ENCODE measurements around the gene POMC. TPM values are rescaled to one million over a fixed set of nuclear protein-coding genes. Genes with fewer than 3 reads are reported as not detected.

The POMC gene
- total and polyA plus RNA-seq, 2 of the 8 experiments (the other 6 are each of a cell fraction or from before 2014, with no cell fraction given) = 1.7 to 4.7 TPM

DNA sequence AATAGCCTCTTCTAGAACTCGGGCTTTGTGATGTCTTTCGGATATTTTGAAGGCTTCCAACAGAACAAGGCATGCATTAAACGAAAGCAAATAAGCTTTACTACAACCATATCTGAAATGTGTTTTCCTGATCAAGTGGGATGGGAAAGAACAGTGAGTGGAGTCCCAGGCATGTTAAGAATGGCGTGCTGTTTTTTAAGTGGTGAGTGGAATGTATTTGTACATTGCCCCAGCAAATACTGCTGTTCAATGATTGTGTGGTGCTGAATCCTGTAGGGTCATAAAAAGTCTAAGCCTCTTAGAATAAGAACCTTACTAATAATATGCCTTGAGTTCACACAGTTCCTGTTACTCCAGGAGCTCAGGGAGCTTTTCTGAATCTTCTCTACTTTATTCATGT lies 52.5 kb downstream of the POMC start:
- Histone ChIP-seq H2BK20ac (ENCODE audit: low read length) (no peak overlapping the region), H2AK5ac (ENCODE audit: low read depth, low read length) (no peak overlapping the region), H3K9me3 (ENCODE audit: insufficient read depth in 2 of 2, low read depth in 1 of 2, low read length in 1 of 2) (no peaks in the 10 kb centered on the region), H4K91ac (replicated peaks; ENCODE audit: insufficient read length, low read length) (no peak overlapping the region), H2BK5ac (ENCODE audit: low read depth, low read length) (no peak overlapping the region), H3K4ac (replicated peaks; ENCODE audit: insufficient read length, low read depth, low read length) (no peak overlapping the region), H3K4me3 (ENCODE audit: extremely low read depth in 1 of 4, insufficient read depth in 2 of 4, low read depth in 3 of 4, low read length in 4 of 4) (no peak overlapping the region), H3K18ac (ENCODE audit: extremely low read depth, low read length) (no peak overlapping the region), H2BK12ac (ENCODE audit: low read depth, low read length) (no peak overlapping the region), H2AFZ (ENCODE audit: low read length) (no peak overlapping the region), H3K14ac (ENCODE audit: insufficient read length) (no peak overlapping the region), H3K23ac (ENCODE audit: insufficient read length) (no peak overlapping the region), H3K27ac (ENCODE audit: low read depth, low read length) (no peak overlapping the region), H2BK120ac (replicated peaks; ENCODE audit: low read depth, low read length) (no peak overlapping the region), H3K9ac (replicated peaks in 1 of 4; ENCODE audit: extremely low read depth in 1 of 4, low read depth in 3 of 4, low read length in 3 of 4) (no peak overlapping the region), H2BK15ac (ENCODE audit: low read length) (no peak overlapping the region), H3K27me3 (replicated peaks in 1 of 4; ENCODE audit: control insufficient read depth in 3 of 4, extremely low read depth in 1 of 4, insufficient read depth in 3 of 4, low read length in 3 of 4) (no peaks in the 10 kb centered on the region), H3K4me1 (replicated peaks in 1 of 4; ENCODE audit: control insufficient read depth in 3 of 4, insufficient read depth in 4 of 4, low read length in 3 of 4) (no peaks in the 10 kb centered on the region; a peak in 2 of 7 replicates), H3K79me1 (ENCODE audit: low read depth, low read length) (no peaks in the 10 kb centered on the region), H3K79me2 (ENCODE audit: control insufficient read depth in 1 of 2, insufficient read depth in 2 of 2, low read length in 2 of 2) (no peaks in the 10 kb centered on the region), H4K5ac (ENCODE audit: insufficient read length, low read depth, low read length) (no peak overlapping the region), H4K20me1 (replicated peaks in 1 of 2; ENCODE audit: control insufficient read depth in 1 of 2, insufficient read depth in 2 of 2, low read length in 2 of 2) (no peaks in the 10 kb centered on the region), H3K36me3 (ENCODE audit: control insufficient read depth in 2 of 4, insufficient read depth in 4 of 4, low read length in 3 of 4) (no peaks in the 10 kb centered on the region), H3K4me2 (ENCODE audit: insufficient read depth in 1 of 2, low read depth in 2 of 2, low read length in 2 of 2) (no peak overlapping the region), H4K8ac (ENCODE audit: extremely low read depth, insufficient read depth, low read length) (no peak overlapping the region), H3K56ac (replicated peaks; ENCODE audit: insufficient read length, low read depth, low read length) (no peak overlapping the region), H3K23me2 (ENCODE audit: low read depth, low read length) (no peaks in the 10 kb centered on the region)
- no peak for DNase-seq (ENCODE audit: low read depth in 1 of 2, low spot score in 2 of 2)
- ChIA-PET POLR2A (ENCODE audit: partially characterized antibody) (no interaction called here), CTCF (ENCODE audit: partially characterized antibody) (interaction anchor here (0.7 to 2.2 kb wide), 8 partner anchors 10 to 1907 kb away, joined by 3 to 21 read pairs (median 4); no protein-coding TSS in a partner anchor)
- TF ChIP-seq YY1 (IDR thresholded peaks at IDR 0.05; ENCODE audit: low read depth, low read length) = no peak
- FAIRE-seq = no peak
- WGBS, 2 experiments (ENCODE audit: extremely low coverage in 1 of 2, insufficient coverage in 1 of 2, insufficient read length in 1 of 2, insufficient replicate concordance in 2 of 2, low coverage in 1 of 2, low lambda C conversion rate in 2 of 2, missing lambda C conversion rate in 1 of 2) = 84% methylated on average over 4 of the region's 4 CpGs; no CpG with 5 or more reads in 1 of the 2 experiments
